Brain microvascular endothelial cell (primary cell): ENCODE measurements around the gene DNAJB8.

Experiments used
- DNase-seq: peaks from one replicate; pipeline ENCODE4 v3.0.0-alpha.2; 2020
- H3K27ac ChIP-seq: fragments of 250-450 bp; sonication (Bioruptor Pico); 2 replicates; pipeline ENCODE4 v1.5.1; 2020; ENCODE audit warnings: mild to moderate bottlenecking, moderate library complexity
- H3K27me3 ChIP-seq: fragments of 250-450 bp; sonication (Bioruptor Pico); replicated peaks from 2 replicates; pipeline ENCODE4 v1.5.1; 2020; ENCODE audit warnings: mild to moderate bottlenecking
- H3K36me3 ChIP-seq: fragments of 250-450 bp; sonication (Bioruptor Pico); replicated peaks from 2 replicates; pipeline ENCODE4 v1.5.1; 2020; ENCODE audit warnings: mild to moderate bottlenecking
- H3K4me3 ChIP-seq: 2 replicates; pipeline ENCODE4 v1.5.1; 2011; ENCODE audit warnings: low read depth, mild to moderate bottlenecking, control low read depth, low read length, moderate library complexity
- CTCF ChIP-seq: IDR thresholded peaks from 2 replicates; pipeline ENCODE4 v1.5.1; 2011; ENCODE audit warnings: low read depth, mild to moderate bottlenecking, moderate library complexity, low read length, control low read depth, inconsistent platforms; ENCODE audit errors: missing control alignments
- in situ Hi-C: cut with HindIII; loops from 2 replicates; pipeline ENCODE4 v1.10.0; 2017; ENCODE audit warnings: low sequenced_read_pairs, low pct_ligation_motif_present

The DNAJB8 gene

GRCh38 chr3:128420720-128421438 is 45.8 kb downstream of the DNAJB8 start:
- Histone ChIP-seq H3K27ac (no peak overlapping the region), H3K27me3 (peaks cover 13% of the 10 kb centered on the region), H3K4me3 (no peak overlapping the region), H3K36me3 (no peaks in the 10 kb centered on the region)
- DNase-seq: no peak
- in situ Hi-C loops: no loop called here
- TF ChIP-seq CTCF: no peak

- in situ Hi-C loops: no loop called here
- no peak for DNase-seq
- no peak for TF ChIP-seq CTCF
- no peak overlapping the region for H3K4me3 ChIP-seq
- no peak overlapping the region for H3K27ac ChIP-seq
- no peaks in the 10 kb centered on the region for H3K36me3 ChIP-seq
- H3K27me3 ChIP-seq: peaks cover 13% of the 10 kb centered on the region
Observed at GRCh38 chr3:128420289-128420688, 46.4 kb downstream of the DNAJB8 start.

- in situ Hi-C loops: no loop called here
Observed at GRCh38 chr3:128419311-128419710, 47.4 kb downstream of the DNAJB8 start.

GRCh38 chr3:128418900-128419299 is 47.8 kb downstream of the DNAJB8 start:
- no peak overlapping the region for H3K27ac ChIP-seq
- in situ Hi-C loops: no loop called here
- peaks cover 11% of the 10 kb centered on the region for H3K27me3 ChIP-seq
- H3K4me3 ChIP-seq: no peak overlapping the region
- DNase-seq: no peak
- no peaks in the 10 kb centered on the region for H3K36me3 ChIP-seq
- TF ChIP-seq CTCF: no peak

More at GRCh38 chr3:128419311-128419710, 47.4 kb downstream of the DNAJB8 start:
- DNase-seq: no peak
- no peak for TF ChIP-seq CTCF
- H3K36me3 ChIP-seq: no peaks in the 10 kb centered on the region
- no peak overlapping the region for H3K4me3 ChIP-seq
- H3K27me3 ChIP-seq: peaks cover 12% of the 10 kb centered on the region
- no peak overlapping the region for H3K27ac ChIP-seq

- Histone ChIP-seq H3K36me3 (no peaks in the 10 kb centered on the region), H3K27me3 (peaks cover 3% of the 10 kb centered on the region), H3K27ac (no peak overlapping the region), H3K4me3 (no peak overlapping the region)
- no peak for TF ChIP-seq CTCF
- peak; percentile 89 for DNase-seq
- in situ Hi-C loops: no loop called here
Observed at GRCh38 chr3:128416578-128417211, 50.0 kb downstream of the DNAJB8 start.
